Measurements from ENCODE around the gene OR9Q2. TPM values are rescaled to one million over a fixed set of nuclear protein-coding genes. Genes with fewer than 3 reads are reported as not detected.

The OR9Q2 gene
- not detected in 2 replicates for total RNA-seq

GRCh38 chr11:58188770-58189169 is at the start of gene OR9Q2:
TSS of gene OR9Q2 (plus strand) at chr11:58189070. CDS start at chr11:58190491, 1,421 bp downstream.
- no peaks in the 10 kb centered on the region for H3K36me3 Mint-ChIP-seq (ENCODE audit: low read depth)
- no peak within 1 kb of the TSS for H3K27ac Mint-ChIP-seq
- no peak for DNase-seq (ENCODE audit: low spot score)
- no peaks in the 10 kb centered on the region for H3K4me1 Mint-ChIP-seq (ENCODE audit: low read depth)
- H3K27me3 Mint-ChIP-seq (ENCODE audit: insufficient read depth), result no peaks in the 10 kb centered on the region
- H3K9me3 Mint-ChIP-seq, result no peaks in the 10 kb centered on the region
- no peak within 1 kb of the TSS for H3K4me3 Mint-ChIP-seq
- intact Hi-C loops (cut with micrococcal nuclease), result no loop called here

GRCh38 chr11:58142761-58143160 is 46.1 kb upstream of the OR9Q2 start:
- Mint-ChIP-seq H3K36me3 (ENCODE audit: low read depth) (no peaks in the 10 kb centered on the region), H3K27ac (no peak overlapping the region), H3K4me1 (ENCODE audit: low read depth) (no peaks in the 10 kb centered on the region), H3K9me3 (no peaks in the 10 kb centered on the region), H3K27me3 (ENCODE audit: insufficient read depth) (peaks cover 1% of the 10 kb centered on the region), H3K4me3 (no peak overlapping the region)
- no peak for DNase-seq (ENCODE audit: low spot score)
- intact Hi-C loops (cut with micrococcal nuclease), result no loop called here

GRCh38 chr11:58152781-58153180 is 36.1 kb upstream of the OR9Q2 start:
- peaks cover 1% of the 10 kb centered on the region for H3K27me3 Mint-ChIP-seq (ENCODE audit: insufficient read depth)
- no peak overlapping the region for H3K27ac Mint-ChIP-seq
- H3K9me3 Mint-ChIP-seq, result no peaks in the 10 kb centered on the region
- no peaks in the 10 kb centered on the region for H3K36me3 Mint-ChIP-seq (ENCODE audit: low read depth)
- intact Hi-C loops (cut with micrococcal nuclease), result no loop called here
- no peak overlapping the region for H3K4me3 Mint-ChIP-seq
- no peaks in the 10 kb centered on the region for H3K4me1 Mint-ChIP-seq (ENCODE audit: low read depth)
- no peak for DNase-seq (ENCODE audit: low spot score)

- no peak for DNase-seq (ENCODE audit: low spot score)
- H3K27me3 Mint-ChIP-seq (ENCODE audit: insufficient read depth), result no peaks in the 10 kb centered on the region
- no peaks in the 10 kb centered on the region for H3K9me3 Mint-ChIP-seq
- no peaks in the 10 kb centered on the region for H3K36me3 Mint-ChIP-seq (ENCODE audit: low read depth)
- intact Hi-C loops (cut with micrococcal nuclease), result no loop called here
- H3K27ac Mint-ChIP-seq, result no peak overlapping the region
- H3K4me3 Mint-ChIP-seq, result no peak overlapping the region
- H3K4me1 Mint-ChIP-seq (ENCODE audit: low read depth), result no peaks in the 10 kb centered on the region
Observed at GRCh38 chr11:58164389-58164788, 24.5 kb upstream of the OR9Q2 start.

GRCh38 chr11:58164990-58165389 is 23.9 kb upstream of the OR9Q2 start:
- no peak overlapping the region for H3K27ac Mint-ChIP-seq
- no peaks in the 10 kb centered on the region for H3K9me3 Mint-ChIP-seq
- DNase-seq (ENCODE audit: low spot score), result no peak
- intact Hi-C loops (cut with micrococcal nuclease), result no loop called here
- no peaks in the 10 kb centered on the region for H3K4me1 Mint-ChIP-seq (ENCODE audit: low read depth)
- H3K36me3 Mint-ChIP-seq (ENCODE audit: low read depth), result no peaks in the 10 kb centered on the region
- H3K27me3 Mint-ChIP-seq (ENCODE audit: insufficient read depth), result no peaks in the 10 kb centered on the region
- H3K4me3 Mint-ChIP-seq, result no peak overlapping the region

GRCh38 chr11:58165504-58166106 is 23.3 kb upstream of the OR9Q2 start:
- Mint-ChIP-seq H3K27ac (no peak overlapping the region), H3K9me3 (no peaks in the 10 kb centered on the region), H3K27me3 (ENCODE audit: insufficient read depth) (no peaks in the 10 kb centered on the region), H3K36me3 (ENCODE audit: low read depth) (no peaks in the 10 kb centered on the region), H3K4me1 (ENCODE audit: low read depth) (no peaks in the 10 kb centered on the region), H3K4me3 (no peak overlapping the region)
- intact Hi-C loops (cut with micrococcal nuclease), result no loop called here
- DNase-seq (ENCODE audit: low spot score), result no peak

- DNase-seq (ENCODE audit: low spot score), result no peak
- no peak overlapping the region for H3K27ac Mint-ChIP-seq
- no peaks in the 10 kb centered on the region for H3K4me1 Mint-ChIP-seq (ENCODE audit: low read depth)
- H3K4me3 Mint-ChIP-seq, result no peak overlapping the region
- intact Hi-C loops (cut with micrococcal nuclease), result no loop called here
- H3K36me3 Mint-ChIP-seq (ENCODE audit: low read depth), result no peaks in the 10 kb centered on the region
- no peaks in the 10 kb centered on the region for H3K27me3 Mint-ChIP-seq (ENCODE audit: insufficient read depth)
- no peaks in the 10 kb centered on the region for H3K9me3 Mint-ChIP-seq
Observed at GRCh38 chr11:58177409-58178054, 11.3 kb upstream of the OR9Q2 start.

GRCh38 chr11:58178444-58178843 is 10.4 kb upstream of the OR9Q2 start:
- intact Hi-C loops (cut with micrococcal nuclease), result no loop called here
- Mint-ChIP-seq H3K36me3 (ENCODE audit: low read depth) (no peaks in the 10 kb centered on the region), H3K4me1 (ENCODE audit: low read depth) (no peaks in the 10 kb centered on the region), H3K27ac (no peak overlapping the region), H3K9me3 (no peaks in the 10 kb centered on the region), H3K4me3 (no peak overlapping the region), H3K27me3 (ENCODE audit: insufficient read depth) (no peaks in the 10 kb centered on the region)
- no peak for DNase-seq (ENCODE audit: low spot score)

- no peak for DNase-seq (ENCODE audit: low spot score)
- no peak overlapping the region for H3K27ac Mint-ChIP-seq
- no peaks in the 10 kb centered on the region for H3K4me1 Mint-ChIP-seq (ENCODE audit: low read depth)
- H3K9me3 Mint-ChIP-seq, result no peaks in the 10 kb centered on the region
- H3K36me3 Mint-ChIP-seq (ENCODE audit: low read depth), result no peaks in the 10 kb centered on the region
- H3K4me3 Mint-ChIP-seq, result no peak overlapping the region
- intact Hi-C loops (cut with micrococcal nuclease), result no loop called here
- H3K27me3 Mint-ChIP-seq (ENCODE audit: insufficient read depth), result no peaks in the 10 kb centered on the region
Observed at GRCh38 chr11:58179648-58180047, 9.2 kb upstream of the OR9Q2 start.

GRCh38 chr11:58186938-58187337 is 1.9 kb upstream of the OR9Q2 start:
- no peak for DNase-seq (ENCODE audit: low spot score)
- H3K4me1 Mint-ChIP-seq (ENCODE audit: low read depth), result no peaks in the 10 kb centered on the region
- no peak overlapping the region for H3K27ac Mint-ChIP-seq
- intact Hi-C loops (cut with micrococcal nuclease), result no loop called here
- no peak overlapping the region for H3K4me3 Mint-ChIP-seq
- no peaks in the 10 kb centered on the region for H3K36me3 Mint-ChIP-seq (ENCODE audit: low read depth)
- H3K9me3 Mint-ChIP-seq, result no peaks in the 10 kb centered on the region
- H3K27me3 Mint-ChIP-seq (ENCODE audit: insufficient read depth), result no peaks in the 10 kb centered on the region

GRCh38 chr11:58192229-58192628 is 3.4 kb downstream of the OR9Q2 start:
- H3K27me3 Mint-ChIP-seq (ENCODE audit: insufficient read depth), result no peaks in the 10 kb centered on the region
- intact Hi-C loops (cut with micrococcal nuclease), result no loop called here
- no peak overlapping the region for H3K4me3 Mint-ChIP-seq
- no peak for DNase-seq (ENCODE audit: low spot score)
- H3K9me3 Mint-ChIP-seq, result peaks cover 7% of the 10 kb centered on the region
- H3K27ac Mint-ChIP-seq, result no peak overlapping the region
- no peaks in the 10 kb centered on the region for H3K4me1 Mint-ChIP-seq (ENCODE audit: low read depth)
- no peaks in the 10 kb centered on the region for H3K36me3 Mint-ChIP-seq (ENCODE audit: low read depth)

GRCh38 chr11:58193391-58193790 is 4.5 kb downstream of the OR9Q2 start:
- intact Hi-C loops (cut with micrococcal nuclease), result no loop called here
- Mint-ChIP-seq H3K4me3 (no peak overlapping the region), H3K4me1 (ENCODE audit: low read depth) (no peaks in the 10 kb centered on the region), H3K27me3 (ENCODE audit: insufficient read depth) (no peaks in the 10 kb centered on the region), H3K9me3 (peaks cover 10% of the 10 kb centered on the region), H3K36me3 (ENCODE audit: low read depth) (no peaks in the 10 kb centered on the region), H3K27ac (no peak overlapping the region)
- DNase-seq (ENCODE audit: low spot score), result no peak

- intact Hi-C loops (cut with micrococcal nuclease), result no loop called here
- no peak for DNase-seq (ENCODE audit: low spot score)
- Mint-ChIP-seq H3K9me3 (peaks cover 10% of the 10 kb centered on the region), H3K27me3 (ENCODE audit: insufficient read depth) (no peaks in the 10 kb centered on the region), H3K4me3 (no peak overlapping the region), H3K36me3 (ENCODE audit: low read depth) (no peaks in the 10 kb centered on the region), H3K4me1 (ENCODE audit: low read depth) (no peaks in the 10 kb centered on the region), H3K27ac (no peak overlapping the region)
Observed at GRCh38 chr11:58195939-58196338, 7.1 kb downstream of the OR9Q2 start.

GRCh38 chr11:58199271-58199670 is 10.4 kb downstream of the OR9Q2 start:
- no peak overlapping the region for H3K27ac Mint-ChIP-seq
- peaks cover 10% of the 10 kb centered on the region for H3K9me3 Mint-ChIP-seq
- DNase-seq (ENCODE audit: low spot score), result no peak
- intact Hi-C loops (cut with micrococcal nuclease), result no loop called here
- no peaks in the 10 kb centered on the region for H3K36me3 Mint-ChIP-seq (ENCODE audit: low read depth)
- no peaks in the 10 kb centered on the region for H3K27me3 Mint-ChIP-seq (ENCODE audit: insufficient read depth)
- no peak overlapping the region for H3K4me3 Mint-ChIP-seq
- no peaks in the 10 kb centered on the region for H3K4me1 Mint-ChIP-seq (ENCODE audit: low read depth)

Measured in activated T-helper 1 cell treated with anti-CD3 and anti-CD28 coated beads, Interleukin-12 subunit alpha, Interleukin-12 subunit beta, Interleukin-2, Interleukin-4 antibody, amounts not matched to agents 30 ng/mL and 10 ng/mL and 1 ng/mL, durations not matched to agents 14 hours and 24 hours and 36 hours (primary cell).